Endodermal cell (in vitro differentiated cells): Measurements from ENCODE around the gene TMEM255B. TPM values are rescaled to one million over a fixed set of nuclear protein-coding genes. Genes with fewer than 3 reads are reported as not detected.

ENCODE experiments used
- DNase-seq: peaks from one replicate; pipeline ENCODE4 v3.0.0-alpha.2; 2017
- H3K27ac ChIP-seq: 2 replicates; pipeline ENCODE4 v1.5.1; 2013; ENCODE audit warnings: mild to moderate bottlenecking, low read depth, low read length, moderate library complexity
- H3K27me3 ChIP-seq: 2 replicates; pipeline ENCODE4 v1.6.1; 2013; ENCODE audit warnings: mild to moderate bottlenecking, low read length, moderate library complexity; ENCODE audit not compliant: insufficient read depth, control insufficient read depth, poor library complexity, severe bottlenecking
- H3K36me3 ChIP-seq: 2 replicates; pipeline ENCODE4 v1.7.0; 2013; ENCODE audit warnings: mild to moderate bottlenecking, low read length, moderate library complexity; ENCODE audit not compliant: control insufficient read depth, insufficient read depth
- H3K4me1 ChIP-seq: one replicate; pipeline ENCODE4 v1.7.0; 2013; ENCODE audit warnings: low read length; ENCODE audit not compliant: control insufficient read depth, insufficient read depth
- H3K4me3 ChIP-seq: 2 replicates; pipeline ENCODE4 v1.5.1; 2013; ENCODE audit warnings: mild to moderate bottlenecking, low read length, moderate library complexity
- H3K9ac ChIP-seq: 2 replicates; pipeline ENCODE4 v1.6.1; 2013; ENCODE audit warnings: mild to moderate bottlenecking, low read length, moderate library complexity; ENCODE audit not compliant: poor library complexity, severe bottlenecking; ENCODE audit errors: extremely low read depth
- H3K9me3 ChIP-seq: 2 replicates; pipeline ENCODE4 v1.6.1; 2013; ENCODE audit warnings: mild to moderate bottlenecking, low read length, moderate library complexity; ENCODE audit not compliant: control insufficient read depth
- H3K27ac Mint-ChIP-seq: 2 replicates; pipeline ENCODE4 v1.8.0; 2020; ENCODE audit warnings: mixed read lengths
- H3K27me3 Mint-ChIP-seq: 2 replicates; pipeline ENCODE4 v1.8.0; 2021; ENCODE audit warnings: mild to moderate bottlenecking, mixed read lengths; ENCODE audit not compliant: insufficient read depth
- H3K36me3 Mint-ChIP-seq: 2 replicates; pipeline ENCODE4 v1.8.0; 2020; ENCODE audit warnings: low read depth, mixed read lengths
- H3K4me1 Mint-ChIP-seq: 2 replicates; pipeline ENCODE4 v1.8.0; 2020; ENCODE audit warnings: mixed read lengths
- H3K4me3 Mint-ChIP-seq: 2 replicates; pipeline ENCODE4 v1.8.0; 2020; ENCODE audit warnings: mild to moderate bottlenecking, moderate library complexity, mixed read lengths
- H3K9me3 Mint-ChIP-seq: 2 replicates; pipeline ENCODE4 v1.8.0; 2020; ENCODE audit warnings: mild to moderate bottlenecking, mixed read lengths
- WGBS, 2 experiments: methylation state at CpG; one replicate each; pipeline versions ENCODE4 v1.1.5 to v1.1.7; 2013; ENCODE audit warnings: missing lambda C conversion rate in 2 of 2, mixed read lengths in 1 of 2; ENCODE audit not compliant: insufficient coverage in 1 of 2, insufficient read length in 1 of 2; 5-methylcytosine and 5-hydroxymethylcytosine counted together
- total RNA-seq, 2 donors: library from RNA; stranded (reverse); fragmentation: NEBNext Ultra II Directional in 1 of 2; extraction: Animal tissue kit (Norgen Biotek cat#: 25700) in 1 of 2; gene quantifications; 2 replicates in 1 of 2; 3 replicates in 1 of 2; pipeline ENCODE4 v1.2.1, GENCODE V29; 2021
- TF ChIP-seq, protein P1 (sequence below): fragments of 200-600 bp; sonication (generic); conservative IDR thresholded peaks from 2 replicates; pipeline ENCODE4 v1.5.0; 2021; ENCODE audit warnings: antibody characterized with exemption, mild to moderate bottlenecking

The TMEM255B gene
- total RNA-seq, 2 donors from 2014 or later: 0.55 to 2.1 TPM

GRCh38 chr13:113753171-113753570 lies 5.9 kb upstream of the TMEM255B start:
- Mint-ChIP-seq H3K4me3 (no peak overlapping the region), H3K27ac (no peak overlapping the region), H3K4me1 (no peaks in the 10 kb centered on the region), H3K36me3 (no peaks in the 10 kb centered on the region), H3K9me3 (peaks cover 8% of the 10 kb centered on the region), H3K27me3 (peaks cover 12% of the 10 kb centered on the region)
- DNase-seq: no peak
- Histone ChIP-seq H3K4me1 (no peaks in the 10 kb centered on the region), H3K9ac (no peak overlapping the region), H3K27ac (no peak overlapping the region), H3K36me3 (no peaks in the 10 kb centered on the region), H3K27me3 (peaks cover 10% of the 10 kb centered on the region), H3K9me3 (peaks cover 6% of the 10 kb centered on the region), H3K4me3 (no peak overlapping the region)
- 85 to 89% methylated on average over 6 to 11 of the region's 11 CpGs for WGBS, 2 experiments
- TF ChIP-seq, protein P1, sequence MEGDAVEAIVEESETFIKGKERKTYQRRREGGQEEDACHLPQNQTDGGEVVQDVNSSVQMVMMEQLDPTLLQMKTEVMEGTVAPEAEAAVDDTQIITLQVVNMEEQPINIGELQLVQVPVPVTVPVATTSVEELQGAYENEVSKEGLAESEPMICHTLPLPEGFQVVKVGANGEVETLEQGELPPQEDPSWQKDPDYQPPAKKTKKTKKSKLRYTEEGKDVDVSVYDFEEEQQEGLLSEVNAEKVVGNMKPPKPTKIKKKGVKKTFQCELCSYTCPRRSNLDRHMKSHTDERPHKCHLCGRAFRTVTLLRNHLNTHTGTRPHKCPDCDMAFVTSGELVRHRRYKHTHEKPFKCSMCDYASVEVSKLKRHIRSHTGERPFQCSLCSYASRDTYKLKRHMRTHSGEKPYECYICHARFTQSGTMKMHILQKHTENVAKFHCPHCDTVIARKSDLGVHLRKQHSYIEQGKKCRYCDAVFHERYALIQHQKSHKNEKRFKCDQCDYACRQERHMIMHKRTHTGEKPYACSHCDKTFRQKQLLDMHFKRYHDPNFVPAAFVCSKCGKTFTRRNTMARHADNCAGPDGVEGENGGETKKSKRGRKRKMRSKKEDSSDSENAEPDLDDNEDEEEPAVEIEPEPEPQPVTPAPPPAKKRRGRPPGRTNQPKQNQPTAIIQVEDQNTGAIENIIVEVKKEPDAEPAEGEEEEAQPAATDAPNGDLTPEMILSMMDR: no peak

DNA sequence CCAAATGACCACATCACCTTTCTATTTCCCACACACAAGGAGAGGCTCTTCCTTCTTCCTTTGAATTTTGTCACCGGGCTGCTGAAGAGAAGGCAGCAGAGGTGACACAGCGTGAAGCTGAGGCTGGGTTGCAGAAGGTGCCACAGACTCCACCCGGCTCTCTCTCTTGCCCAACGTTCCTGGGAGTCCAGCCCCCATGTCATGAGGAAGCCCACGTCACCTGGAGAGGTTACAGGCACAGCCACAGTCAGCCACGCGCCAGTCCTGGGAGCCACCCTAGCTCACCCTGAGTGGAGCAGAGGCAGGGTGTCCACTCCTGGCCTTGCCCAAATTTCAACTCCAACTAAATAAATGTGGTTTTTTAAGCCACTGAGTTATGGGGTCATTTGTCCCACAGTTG lies 4.8 kb upstream of the TMEM255B start:
- WGBS, 2 experiments: 88% methylated on average over 7 of the region's 7 CpGs
- H3K27me3 Mint-ChIP-seq: peaks cover 17% of the 10 kb centered on the region
- no peak overlapping the region for H3K4me3 Mint-ChIP-seq
- H3K4me3 ChIP-seq: no peak overlapping the region
- H3K27ac Mint-ChIP-seq: no peak overlapping the region
- peaks cover 3% of the 10 kb centered on the region for H3K4me1 Mint-ChIP-seq
- H3K27me3 ChIP-seq: peaks cover 17% of the 10 kb centered on the region
- no peak overlapping the region for H3K27ac ChIP-seq
- no peaks in the 10 kb centered on the region for H3K36me3 Mint-ChIP-seq
- no peaks in the 10 kb centered on the region for H3K4me1 ChIP-seq
- no peak for DNase-seq
- H3K9me3 Mint-ChIP-seq: peaks cover 8% of the 10 kb centered on the region
- TF ChIP-seq, protein P1: no peak
- H3K36me3 ChIP-seq: no peaks in the 10 kb centered on the region
- no peak overlapping the region for H3K9ac ChIP-seq
- peaks cover 6% of the 10 kb centered on the region for H3K9me3 ChIP-seq

DNA sequence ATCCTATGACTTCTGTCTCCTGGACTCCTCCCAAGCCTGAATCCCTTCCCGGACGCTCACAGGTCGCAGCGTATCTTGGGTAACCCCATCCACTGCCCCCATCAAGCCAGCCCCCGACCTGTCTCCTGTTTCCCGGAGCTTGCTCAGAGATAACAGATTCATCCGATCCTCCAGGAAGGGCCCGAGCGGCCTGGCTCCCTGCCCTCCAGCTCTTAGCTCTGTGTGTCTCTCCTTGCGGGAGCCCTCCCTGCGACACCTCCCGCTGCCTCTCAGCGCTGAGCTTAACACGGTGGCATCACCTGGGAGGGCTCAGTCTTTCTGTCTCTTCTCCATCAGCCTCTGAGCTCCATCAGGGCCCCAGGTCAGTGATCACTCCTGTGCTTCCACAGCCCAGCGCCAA lies 4.3 kb upstream of the TMEM255B start:
- Mint-ChIP-seq H3K36me3 (no peaks in the 10 kb centered on the region), H3K27ac (no peak overlapping the region), H3K27me3 (peaks cover 21% of the 10 kb centered on the region), H3K9me3 (peaks cover 8% of the 10 kb centered on the region), H3K4me3 (no peak overlapping the region), H3K4me1 (peaks cover 7% of the 10 kb centered on the region)
- H3K27ac ChIP-seq: no peak overlapping the region
- peaks cover 22% of the 10 kb centered on the region for H3K27me3 ChIP-seq
- TF ChIP-seq, protein P1: no peak
- WGBS, 2 experiments: 89 to 93% methylated on average over 6 to 15 of the region's 15 CpGs
- H3K36me3 ChIP-seq: no peaks in the 10 kb centered on the region
- H3K4me3 ChIP-seq: no peak overlapping the region
- H3K9me3 ChIP-seq: peaks cover 6% of the 10 kb centered on the region
- DNase-seq: no peak
- H3K4me1 ChIP-seq: no peaks in the 10 kb centered on the region
- H3K9ac ChIP-seq: no peak overlapping the region
